Common myeloid progenitor, CD34-positive (primary cell): ENCODE data around the gene NEK1.

ENCODE experiments used
- CTCF ChIA-PET: fragments of 350-600 bp; sonication (Branson Sonifier 250); formaldehyde crosslinking; loops from one replicate; lab custom pipeline; 2021; ENCODE audit warnings: antibody characterized with exemption; lab: Charles Lee
- POLR2A ChIA-PET: fragments of 350-600 bp; sonication (Branson Sonifier 250); formaldehyde crosslinking; loops from one replicate; lab custom pipeline; 2021; ENCODE audit warnings: antibody characterized with exemption; lab: Charles Lee
- DNase-seq, 3 donors: peaks; one replicate each; pipeline versions ENCODE4 v3.0.0 to v3.0.0-alpha.2; 2013
- H3K27ac ChIP-seq, 2 experiments: 1 replicate in 1 of 2; 2 replicates in 1 of 2; pipeline ENCODE4 v1.7.0; 2013; ENCODE audit warnings: inconsistent platforms in 2 of 2, low read length in 2 of 2, mild to moderate bottlenecking in 2 of 2, low read depth in 1 of 2, moderate library complexity in 1 of 2; ENCODE audit not compliant: severe bottlenecking in 2 of 2, insufficient read depth in 1 of 2, poor library complexity in 1 of 2
- H3K27me3 ChIP-seq, 5 experiments: replicated peaks in 2 of 5; 1 replicate in 3 of 5; 2 replicates in 2 of 5; pipeline versions ENCODE4 v1.6.1 to v1.7.0; 2013; ENCODE audit warnings: low read length in 4 of 5, mild to moderate bottlenecking in 2 of 5, moderate library complexity in 2 of 5, inconsistent platforms in 1 of 5; ENCODE audit not compliant: insufficient read depth in 5 of 5, control insufficient read depth in 4 of 5
- H3K36me3 ChIP-seq, 4 experiments: 1 replicate in 2 of 4; 2 replicates in 2 of 4; pipeline versions ENCODE4 v1.6.1 to v1.7.0; 2013; ENCODE audit warnings: low read length in 3 of 4, control low read depth in 1 of 4, mild to moderate bottlenecking in 1 of 4; ENCODE audit not compliant: control insufficient read depth in 4 of 4, insufficient read depth in 4 of 4
- H3K4me1 ChIP-seq, 4 experiments: 1 replicate in 3 of 4; 2 replicates in 1 of 4; pipeline versions ENCODE4 v1.6.1 to v1.7.1; 2013; ENCODE audit warnings: low read length in 3 of 4, mild to moderate bottlenecking in 3 of 4, control low read depth in 1 of 4, inconsistent platforms in 1 of 4, moderate library complexity in 1 of 4; ENCODE audit not compliant: control insufficient read depth in 4 of 4, insufficient read depth in 4 of 4; ENCODE audit errors: control extremely low read depth in 1 of 4
- H3K4me3 ChIP-seq, 7 experiments: 1 replicate in 4 of 7; 2 replicates in 3 of 7; pipeline versions ENCODE4 v1.5.1 to v1.7.0; 2013; ENCODE audit warnings: mild to moderate bottlenecking in 7 of 7, low read length in 6 of 7, moderate library complexity in 6 of 7, inconsistent platforms in 2 of 7, low read depth in 2 of 7, control low read depth in 1 of 7; ENCODE audit not compliant: insufficient read depth in 4 of 7, control insufficient read depth in 1 of 7; ENCODE audit errors: extremely low read depth in 1 of 7
- H3K9me3 ChIP-seq, 5 experiments: 1 replicate in 4 of 5; 2 replicates in 1 of 5; pipeline versions ENCODE4 v1.6.1 to v1.7.1; 2013; ENCODE audit warnings: low read length in 4 of 5, mild to moderate bottlenecking in 2 of 5, inconsistent platforms in 1 of 5, low read depth in 1 of 5, moderate library complexity in 1 of 5; ENCODE audit not compliant: control insufficient read depth in 4 of 5, insufficient read depth in 2 of 5; ENCODE audit errors: control extremely low read depth in 1 of 5
- WGBS: methylation state at CpG from one replicate; pipeline ENCODE4 v1.1.5; 2013; ENCODE audit not compliant: insufficient coverage; 5-methylcytosine and 5-hydroxymethylcytosine counted together

The NEK1 gene

DNA sequence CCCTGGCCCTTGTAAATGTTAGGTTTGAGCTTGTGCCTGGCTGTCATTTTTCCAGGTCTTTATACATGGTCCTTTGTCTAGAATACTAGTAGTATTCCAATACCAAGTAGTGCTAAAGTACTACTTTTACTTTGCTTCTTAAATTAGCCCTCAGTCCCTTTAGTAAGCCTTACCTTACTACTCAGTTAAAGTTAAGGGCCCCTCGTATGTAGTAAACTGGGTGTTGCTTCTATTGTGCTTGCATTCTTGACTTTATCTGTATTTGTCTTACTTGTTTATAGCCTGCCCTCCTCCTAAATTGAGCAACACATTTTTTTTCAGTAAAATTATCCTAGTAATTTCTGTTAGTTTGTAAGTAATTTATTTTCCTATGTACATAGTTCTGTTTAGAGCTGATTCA, 33.2 kb upstream of the NEK1 start:
- no peak overlapping the region for H3K4me3 ChIP-seq
- H3K27ac ChIP-seq = no peak overlapping the region
- POLR2A ChIA-PET = no interaction called here
- CTCF ChIA-PET = interaction anchor here (2.5 kb wide), 1 partner anchor 13 kb away, joined by 7 read pairs; no protein-coding TSS in a partner anchor
- H3K9me3 ChIP-seq = no peaks in the 10 kb centered on the region
- no peaks in the 10 kb centered on the region for H3K27me3 ChIP-seq
- no peaks in the 10 kb centered on the region for H3K4me1 ChIP-seq
- DNase-seq = no peak
- H3K36me3 ChIP-seq = peaks cover 0 to 6% (median 2%) of the 10 kb centered on the region in 4 experiments
- no CpG with 5 or more reads among the region's 1 CpG for WGBS

DNA sequence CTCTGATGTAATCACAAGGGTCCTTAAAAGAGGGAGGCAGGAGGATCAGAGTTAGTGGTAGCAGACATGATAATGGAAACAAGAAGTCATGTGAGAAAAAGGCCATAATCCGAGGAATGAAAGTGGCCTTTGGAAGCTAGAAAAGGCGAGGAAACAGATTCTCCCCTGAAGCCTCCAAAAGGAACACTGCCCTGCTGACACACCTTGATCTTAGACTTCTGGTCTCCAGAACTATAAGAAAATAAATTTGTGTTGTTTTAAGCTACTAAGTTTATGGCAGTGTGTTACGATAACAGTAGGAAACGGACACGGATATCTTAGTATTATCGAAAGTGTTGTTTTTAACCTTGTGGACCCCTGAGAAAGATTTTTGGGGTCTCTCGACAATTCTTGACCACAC, 32.4 kb upstream of the NEK1 start:
- no peaks in the 10 kb centered on the region for H3K9me3 ChIP-seq
- no peak overlapping the region for H3K27ac ChIP-seq
- peaks cover 0 to 6% (median 3%) of the 10 kb centered on the region in 4 experiments for H3K36me3 ChIP-seq
- H3K4me1 ChIP-seq = no peaks in the 10 kb centered on the region
- 98% methylated on average over 7 of the region's 7 CpGs for WGBS
- CTCF ChIA-PET = no interaction called here
- no peaks in the 10 kb centered on the region for H3K27me3 ChIP-seq
- POLR2A ChIA-PET = no interaction called here
- no peak for DNase-seq
- H3K4me3 ChIP-seq = no peak overlapping the region

DNA sequence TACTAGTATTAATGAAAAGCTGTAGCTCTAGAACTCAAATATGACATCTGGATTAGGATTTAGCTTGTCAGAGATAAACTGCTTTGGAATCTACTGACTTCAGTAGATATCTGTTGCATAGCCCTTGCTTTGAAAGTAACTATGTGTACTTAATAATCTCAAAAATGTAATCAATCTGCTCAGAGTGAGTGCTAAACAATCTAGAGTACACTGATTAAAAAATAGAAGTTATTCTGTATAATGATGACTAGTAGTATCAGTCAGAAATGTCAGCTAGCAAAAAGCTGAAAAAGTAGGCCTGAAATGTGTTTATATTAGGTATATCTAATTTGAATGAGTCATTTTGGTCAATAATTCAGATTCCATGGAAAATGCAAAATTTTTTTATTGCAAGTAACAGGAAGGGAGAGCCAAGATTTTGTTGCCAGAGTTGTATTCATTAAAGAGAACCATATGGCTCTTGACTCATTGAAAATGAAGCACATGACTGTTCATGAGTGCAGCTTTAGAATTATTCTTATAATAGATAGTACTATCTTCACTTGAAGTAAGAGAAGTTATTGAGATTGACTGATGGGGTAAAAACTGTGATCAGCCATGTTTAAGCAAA, 28.0 kb upstream of the NEK1 start:
- peaks cover 3 to 13% (median 8%) of the 10 kb centered on the region in 4 experiments for H3K36me3 ChIP-seq
- H3K27me3 ChIP-seq = no peaks in the 10 kb centered on the region
- no peaks in the 10 kb centered on the region for H3K4me1 ChIP-seq
- POLR2A ChIA-PET = no interaction called here
- CTCF ChIA-PET = interaction anchor here (1.2 to 1.9 kb wide), 3 partner anchors 13 to 19 kb away, joined by 3 to 5 read pairs (median 5); no protein-coding TSS in a partner anchor
- no peak overlapping the region for H3K4me3 ChIP-seq
- H3K27ac ChIP-seq = no peak overlapping the region
- H3K9me3 ChIP-seq = no peaks in the 10 kb centered on the region
- DNase-seq = no peak

DNA sequence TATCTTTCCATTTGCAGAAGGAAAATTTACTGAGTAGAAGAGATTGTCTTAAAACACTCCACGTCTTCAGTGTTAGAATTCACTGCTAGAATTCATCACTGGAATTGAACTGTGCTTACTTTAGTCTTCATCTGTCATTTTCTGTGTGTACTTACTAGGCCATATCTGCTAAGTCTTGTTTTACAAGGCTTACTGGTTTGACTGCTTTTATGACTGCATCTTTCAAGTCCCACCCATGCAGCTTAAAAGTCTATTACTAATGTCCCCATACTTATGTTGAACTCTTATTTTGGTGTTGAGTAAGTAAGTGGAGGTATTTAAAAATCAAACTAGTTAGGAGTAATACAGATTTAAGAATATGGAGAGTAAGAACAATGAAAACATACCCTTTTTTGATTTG, 22.6 kb upstream of the NEK1 start:
- ChIA-PET POLR2A (no interaction called here), CTCF (interaction anchor here (0.6 to 1.2 kb wide), 3 partner anchors 10 to 16 kb away, joined by 3 read pairs; partner anchors contain the start of gene CLCN3)
- H3K27ac ChIP-seq = no peak overlapping the region
- H3K27me3 ChIP-seq = no peaks in the 10 kb centered on the region
- 88% methylated on average over 1 of the region's 1 CpG for WGBS
- no peaks in the 10 kb centered on the region for H3K9me3 ChIP-seq
- H3K36me3 ChIP-seq = peaks cover 3 to 8% (median 6%) of the 10 kb centered on the region in 4 experiments
- DNase-seq = no peak
- no peak overlapping the region for H3K4me3 ChIP-seq
- no peaks in the 10 kb centered on the region for H3K4me1 ChIP-seq

DNA sequence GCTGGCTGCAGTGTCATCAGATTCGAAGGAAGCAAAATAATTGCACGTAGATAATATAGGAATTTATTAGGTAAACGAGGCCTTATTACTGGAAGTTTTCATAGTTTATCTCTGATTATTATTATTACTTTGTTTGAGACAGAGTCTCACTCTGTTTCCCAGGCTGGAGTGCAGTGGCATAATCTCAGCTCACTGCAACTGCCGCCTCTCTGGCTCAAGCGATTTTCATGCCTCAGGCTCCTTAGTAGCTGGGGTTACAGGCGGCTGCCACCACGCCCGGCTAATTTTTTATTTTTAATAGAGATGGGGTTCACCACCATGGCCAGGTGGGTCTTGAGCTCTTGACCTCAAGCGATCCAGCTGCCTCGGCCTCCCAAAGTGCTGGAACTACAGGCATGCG, 20.5 kb upstream of the NEK1 start:
- Histone ChIP-seq H3K9me3 (no peaks in the 10 kb centered on the region), H3K4me3 (no peak overlapping the region), H3K4me1 (no peaks in the 10 kb centered on the region), H3K36me3 (peaks cover 0 to 3% (median 1%) of the 10 kb centered on the region in 4 experiments), H3K27ac (no peak overlapping the region), H3K27me3 (no peaks in the 10 kb centered on the region)
- ChIA-PET POLR2A (no interaction called here), CTCF (no interaction called here)
- WGBS = 100% methylated on average over 2 of the region's 11 CpGs
- DNase-seq = no peak

DNA sequence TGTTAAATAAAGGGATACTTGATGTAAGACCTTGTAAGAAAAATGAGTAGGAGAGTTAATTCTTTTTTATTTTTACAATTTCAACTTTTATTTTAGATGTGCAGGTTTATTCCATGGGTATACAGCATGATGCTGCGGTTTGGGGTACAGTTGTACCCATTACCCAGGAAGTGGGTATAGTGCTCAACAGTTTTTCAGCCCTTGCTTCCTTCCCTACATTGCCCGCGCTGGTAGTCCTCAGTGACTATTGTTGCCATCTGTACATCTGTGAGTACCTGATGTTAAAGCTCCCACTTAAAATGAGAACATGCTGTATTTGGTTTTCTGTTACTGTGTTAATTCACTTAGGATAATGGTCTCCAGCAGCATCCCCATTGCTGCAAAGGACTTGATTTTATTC, 17.7 kb upstream of the NEK1 start:
- WGBS = 88% methylated on average over 1 of the region's 3 CpGs
- ChIA-PET POLR2A (no interaction called here), CTCF (interaction anchor here (0.8 to 1.7 kb wide), 3 partner anchors 11 to 17 kb away, joined by 4 read pairs; no protein-coding TSS in a partner anchor)
- Histone ChIP-seq H3K36me3 (no peaks in the 10 kb centered on the region), H3K9me3 (no peaks in the 10 kb centered on the region), H3K4me3 (no peak overlapping the region), H3K4me1 (no peaks in the 10 kb centered on the region), H3K27me3 (peaks cover 0 to under 1% (median 0%) of the 10 kb centered on the region in 5 experiments), H3K27ac (no peak overlapping the region)
- no peak for DNase-seq

DNA sequence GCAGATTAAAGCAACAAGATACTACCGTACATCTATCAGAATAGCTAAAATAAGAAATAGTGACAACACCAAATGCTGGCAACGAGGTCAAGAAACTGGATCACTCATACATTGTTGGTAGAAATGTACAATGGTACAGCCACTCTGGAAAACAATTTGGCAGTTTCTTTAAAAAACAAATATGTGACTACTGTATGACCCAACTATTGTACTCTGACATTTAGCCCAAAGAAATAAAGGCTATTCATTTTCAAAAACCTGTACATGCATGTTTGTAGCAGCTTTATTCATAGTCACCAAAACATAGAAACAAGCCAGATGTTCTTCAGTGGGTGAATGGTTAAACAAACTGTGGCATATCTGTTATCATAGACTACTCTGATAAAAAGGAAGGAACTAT, 16.2 kb upstream of the NEK1 start:
- no peak for DNase-seq
- H3K4me3 ChIP-seq = no peak overlapping the region
- no peaks in the 10 kb centered on the region for H3K36me3 ChIP-seq
- H3K9me3 ChIP-seq = no peaks in the 10 kb centered on the region
- H3K27ac ChIP-seq = no peak overlapping the region
- ChIA-PET POLR2A (no interaction called here), CTCF (interaction anchor here (1.7 kb wide), 1 partner anchor 13 kb away, joined by 4 read pairs; no protein-coding TSS in a partner anchor)
- H3K4me1 ChIP-seq = no peaks in the 10 kb centered on the region
- WGBS = no CpG with 5 or more reads among the region's 2 CpGs
- H3K27me3 ChIP-seq = peaks cover 0 to 2% (median 0%) of the 10 kb centered on the region in 5 experiments
